IMR-90 (cell line): Measurements from ENCODE around the gene ZBED1. TPM values are rescaled to one million over a fixed set of nuclear protein-coding genes. Genes with fewer than 3 reads are reported as not detected.

Experiments
- ATAC-seq: fragments of 200-7000 bp; cut with Tn5 transposase; 2 replicates; pipeline ENCODE4 v1.9.1; 2020; ENCODE audit warnings: low read depth, mild to moderate bottlenecking, moderate library complexity
- BruUV-seq: library from RNA; stranded (reverse); fragments of 400-500 nt; replicated peaks from 2 replicates; lab custom pipeline; 2021; lab: Mats Ljungman, UMichigan
- CTCF ChIA-PET: fragments of 300-600 bp; formaldehyde crosslinking; extraction: SDS; loops from one replicate; lab custom pipeline; 2021; ENCODE audit warnings: antibody characterized with exemption; lab: Yijun Ruan, JAX
- POLR2A ChIA-PET: fragments of 300-600 bp; sonication (Branson Sonifier 250); formaldehyde crosslinking; loops from one replicate; lab custom pipeline; 2022; ENCODE audit warnings: antibody characterized with exemption; ENCODE audit not compliant: unreplicated experiment; lab: Charles Lee
- DNase-seq: peaks from one replicate; pipeline ENCODE4 v3.0.0; 2013
- H2AFZ ChIP-seq: replicated peaks from 2 replicates; pipeline ENCODE3; 2013; ENCODE audit warnings: low read length, mild to moderate bottlenecking; ENCODE audit not compliant: poor library complexity
- H2AK5ac ChIP-seq: 2 replicates; pipeline ENCODE4 v1.6.1; 2013; ENCODE audit warnings: low read depth, low read length, inconsistent platforms
- H2AK9ac ChIP-seq: replicated peaks from 2 replicates; pipeline ENCODE3; 2013; ENCODE audit warnings: mild to moderate bottlenecking, low read depth, low read length, moderate library complexity; ENCODE audit not compliant: poor library complexity
- H2BK120ac ChIP-seq: 2 replicates; pipeline ENCODE4 v1.6.1; 2013; ENCODE audit warnings: low read depth, low read length, inconsistent platforms
- H2BK15ac ChIP-seq: 3 replicates; pipeline ENCODE4 v1.6.1; 2013; ENCODE audit warnings: low read depth, low read length, inconsistent platforms
- H2BK20ac ChIP-seq: 2 replicates; pipeline ENCODE4 v1.6.1; 2013; ENCODE audit warnings: low read depth, mild to moderate bottlenecking, inconsistent platforms, low read length, moderate library complexity
- H2BK5ac ChIP-seq: 2 replicates; pipeline ENCODE4 v1.6.1; 2013; ENCODE audit warnings: mild to moderate bottlenecking, low read depth, low read length, inconsistent platforms; ENCODE audit not compliant: poor library complexity, severe bottlenecking
- H3K14ac ChIP-seq: replicated peaks from 2 replicates; pipeline ENCODE4 v1.6.1; 2013; ENCODE audit warnings: low read depth, low read length, inconsistent platforms
- H3K18ac ChIP-seq: 2 replicates; pipeline ENCODE4 v1.6.1; 2013; ENCODE audit warnings: low read depth, low read length, control low read depth
- H3K23ac ChIP-seq: 2 replicates; pipeline ENCODE4 v1.6.1; 2013; ENCODE audit warnings: low read depth, low read length, inconsistent platforms
- H3K27ac ChIP-seq: 2 replicates; pipeline ENCODE4 v1.5.1; 2013; ENCODE audit warnings: mild to moderate bottlenecking, control low read depth, low read length; ENCODE audit not compliant: insufficient read depth
- H3K27me3 ChIP-seq: 2 replicates; pipeline ENCODE4 v1.6.1; 2013; ENCODE audit warnings: low read length; ENCODE audit not compliant: control insufficient read depth, insufficient read depth
- H3K36me3 ChIP-seq: 2 replicates; pipeline ENCODE4 v1.6.1; 2013; ENCODE audit warnings: low read length, mixed read lengths; ENCODE audit not compliant: control insufficient read depth, insufficient read depth
- H3K4ac ChIP-seq: 2 replicates; pipeline ENCODE4 v1.6.1; 2013; ENCODE audit warnings: low read depth, low read length, inconsistent platforms
- H3K4me1 ChIP-seq: 2 replicates; pipeline ENCODE4 v1.6.1; 2013; ENCODE audit warnings: low read length, mixed read lengths; ENCODE audit not compliant: control insufficient read depth, insufficient read depth
- H3K4me2 ChIP-seq: 2 replicates; pipeline ENCODE4 v1.6.1; 2013; ENCODE audit warnings: low read depth, mild to moderate bottlenecking, control low read depth, low read length, moderate library complexity
- H3K4me3 ChIP-seq: 2 replicates; pipeline ENCODE4 v1.5.1; 2013; ENCODE audit warnings: low read depth, mild to moderate bottlenecking, control low read depth, low read length, moderate library complexity; ENCODE audit not compliant: insufficient read depth
- H3K56ac ChIP-seq: 2 replicates; pipeline ENCODE4 v1.6.1; 2013; ENCODE audit warnings: low read length, inconsistent platforms; ENCODE audit not compliant: insufficient read depth; ENCODE audit errors: extremely low read depth
- H3K79me1 ChIP-seq, 2 experiments: 2 replicates each; pipeline ENCODE4 v1.6.1; 2013; ENCODE audit warnings: low read length in 2 of 2, inconsistent platforms in 1 of 2, low read depth in 1 of 2
- H3K9ac ChIP-seq: 2 replicates; pipeline ENCODE4 v1.6.1; 2013; ENCODE audit warnings: low read depth, low read length, control low read depth
- H3K9me1 ChIP-seq: 2 replicates; pipeline ENCODE4 v1.6.1; 2013; ENCODE audit warnings: low read length, inconsistent platforms; ENCODE audit not compliant: insufficient read depth
- H3K9me3 ChIP-seq: 2 replicates; pipeline ENCODE4 v1.6.1; 2013; ENCODE audit warnings: low read length; ENCODE audit not compliant: control insufficient read depth, insufficient read depth
- H4K20me1 ChIP-seq: 2 replicates; pipeline ENCODE4 v1.6.1; 2013; ENCODE audit warnings: low read length, inconsistent platforms; ENCODE audit not compliant: insufficient read depth
- H4K5ac ChIP-seq: 2 replicates; pipeline ENCODE4 v1.6.1; 2013; ENCODE audit warnings: mild to moderate bottlenecking, low read depth, low read length, control low read depth
- H4K8ac ChIP-seq, 2 experiments: 2 replicates each; pipeline ENCODE4 v1.6.1; 2013; ENCODE audit warnings: low read depth in 2 of 2, low read length in 2 of 2, control low read depth in 1 of 2, inconsistent platforms in 1 of 2
- H4K91ac ChIP-seq: 2 replicates; pipeline ENCODE4 v1.6.1; 2013; ENCODE audit warnings: low read depth, low read length, inconsistent platforms; ENCODE audit not compliant: insufficient read depth
- CEBPB ChIP-seq: IDR thresholded peaks from 2 replicates; pipeline ENCODE4 v1.6.1; 2012; ENCODE audit warnings: low read depth, low read length, improper control_type of control experiment
- CHD1 ChIP-seq: IDR thresholded peaks from 2 replicates; pipeline ENCODE4 v1.6.1; 2012; ENCODE audit warnings: low read depth, low read length, improper control_type of control experiment
- CTCF ChIP-seq: conservative IDR thresholded peaks from 2 replicates; pipeline ENCODE4 v1.5.1; 2012; ENCODE audit warnings: mild to moderate bottlenecking, low read depth, low read length, improper control_type of control experiment
- ELK1 ChIP-seq: fragments of 150-350 bp; IDR thresholded peaks from 2 replicates; pipeline ENCODE4 v1.6.1; 2016; ENCODE audit warnings: low read depth, mild to moderate bottlenecking, low read length, moderate library complexity, borderline replicate concordance
- FOS ChIP-seq: fragments of 150-350 bp; IDR thresholded peaks from 2 replicates; pipeline ENCODE4 v1.6.1; 2016; ENCODE audit warnings: low read depth, low read length
- MAZ ChIP-seq: IDR thresholded peaks from 2 replicates; pipeline ENCODE4 v1.6.1; 2012; ENCODE audit warnings: low read depth, mild to moderate bottlenecking, low read length, improper control_type of control experiment, moderate library complexity, borderline replicate concordance
- MXI1 ChIP-seq: IDR thresholded peaks from 2 replicates; pipeline ENCODE4 v1.6.1; 2012; ENCODE audit warnings: low read depth, mild to moderate bottlenecking, low read length, moderate library complexity, borderline replicate concordance
- NFE2L2 ChIP-seq: fragments of 150-350 bp; IDR thresholded peaks from 2 replicates; pipeline ENCODE4 v1.6.1; 2016; ENCODE audit warnings: low read depth, mild to moderate bottlenecking, low read length
- RAD21 ChIP-seq: IDR thresholded peaks from 2 replicates; pipeline ENCODE4 v1.6.1; 2012; ENCODE audit warnings: low read length, improper control_type of control experiment
- RCOR1 ChIP-seq: IDR thresholded peaks from 2 replicates; pipeline ENCODE4 v1.6.1; 2012; ENCODE audit warnings: mild to moderate bottlenecking, low read length, improper control_type of control experiment; ENCODE audit not compliant: insufficient replicate concordance
- RFX5 ChIP-seq: IDR thresholded peaks from 2 replicates; pipeline ENCODE4 v1.8.0; 2012; ENCODE audit warnings: low read depth, mild to moderate bottlenecking, low read length, moderate library complexity
- USF2 ChIP-seq: fragments of 150-350 bp; IDR thresholded peaks from 2 replicates; pipeline ENCODE4 v1.6.1; 2017; ENCODE audit warnings: mild to moderate bottlenecking, antibody characterized with exemption, low read length, low read depth
- WGBS, 2 experiments: methylation state at CpG; one replicate each; pipeline versions ENCODE4 v1.1.5 to v1.1.7; 2013; ENCODE audit warnings: missing lambda C conversion rate in 2 of 2; ENCODE audit not compliant: insufficient read length in 1 of 2; ENCODE audit errors: extremely low coverage in 2 of 2; 5-methylcytosine and 5-hydroxymethylcytosine counted together
- dilution Hi-C: fragments of 300-500 bp; cut with HindIII; formaldehyde crosslinking; loops from one replicate; pipeline ENCODE4 v1.14.3; 2018; ENCODE audit warnings: low sequenced_read_pairs; ENCODE audit not compliant: unreplicated experiment
- in situ Hi-C: fragments of 300-500 bp; cut with MboI; formaldehyde crosslinking; loops from 3 replicates; pipeline ENCODE4 v1.14.3; 2019; ENCODE audit warnings: low sequenced_read_pairs, inconsistent platforms, mixed read lengths
- intact Hi-C: fragments of 100-400 bp; cut with micrococcal nuclease; formaldehyde crosslinking; loops from 2 replicates; pipeline ENCODE4 v1.10.0; 2022
- polyA plus RNA-seq, 3 experiments: library from polyadenylated mRNA; depleted of rRNA; stranded (reverse); fragments of >200 nt; gene quantifications; 2 replicates each; pipeline ENCODE4 v1.2.3, GENCODE V29; 2012; ENCODE audit warnings: low replicate concordance in 1 of 3
- total RNA-seq: library from RNA; depleted of rRNA; stranded (reverse); fragments of >200 nt; gene quantifications from 2 replicates; pipeline ENCODE4 v1.2.3, GENCODE V29; 2012

ZBED1 gene
- total and polyA plus RNA-seq, 2 of the 4 experiments (the other 2 are of a cell fraction): 13.1 to 21.5 TPM

- Histone ChIP-seq H3K36me3 (no peaks in the 10 kb centered on the region), H3K56ac (no peak overlapping the region), H3K4me3 (peak overlapping the region; percentile 26; the same call in 1 of the 2 replicates), H2BK20ac (no peak overlapping the region), H3K9me1 (no peaks in the 10 kb centered on the region), H3K27ac (no peak overlapping the region), H4K20me1 (no peaks in the 10 kb centered on the region), H2AFZ (no peak overlapping the region), H3K18ac (no peak overlapping the region), H3K9me3 (peaks cover 2% of the 10 kb centered on the region; the same call in 1 of the 2 replicates), H2BK5ac (no peak overlapping the region), H3K4me2 (peak overlapping the region; percentile 67; the same call in 1 of the 2 replicates), H2BK15ac (no peak overlapping the region), H3K9ac (no peak overlapping the region), H2AK5ac (no peak overlapping the region), H3K79me1 (no peaks in the 10 kb centered on the region), H3K4ac (no peak overlapping the region), H2BK120ac (no peak overlapping the region), H3K23ac (no peak overlapping the region), H4K5ac (no peak overlapping the region), H3K14ac (no peak overlapping the region), H2AK9ac (no peak overlapping the region), H4K8ac (no peak overlapping the region), H4K91ac (no peak overlapping the region), H3K27me3 (peaks cover 4% of the 10 kb centered on the region; the same call in 1 of the 2 replicates), H3K4me1 (no peaks in the 10 kb centered on the region)
- WGBS, 2 experiments: no CpG with 5 or more reads among the region's 11 CpGs
- no peak for DNase-seq
- TF ChIP-seq USF2 (no peak), RCOR1 (no peak), CTCF (no peak), RFX5 (no peak), CHD1 (no peak), MXI1 (no peak), ELK1 (no peak), RAD21 (no peak), FOS (no peak), CEBPB (no peak), NFE2L2 (no peak), MAZ (no peak)
- no peak for ATAC-seq
- in situ Hi-C loops: no loop called here
- intact Hi-C loops: no loop called here
- ChIA-PET CTCF (no interaction called here), POLR2A (no interaction called here)
- no TSS peak for BruUV-seq
- dilution Hi-C loops: no loop called here
These were observed 48.1 kb upstream of the ZBED1 start for GRCh38 chrX:2548711-2549423.
